G401.6 (cell line): ENCODE results near the gene DDX6.
A peak's percentile ranks its signal among the peaks of the same experiment; 100 is the strongest.
"Not testable (repeated sequence)": the region's sequence is repeated elsewhere in the genome, so short reads cannot be mapped to it uniquely, and the experiment has no call there.

Experiments
- FAIRE-seq: peaks from 2 replicates; lab custom pipeline; 2012; peaks lifted over from hg19 to GRCh38; lab: Jason Lieb, UNC

Gene DDX6

GRCh38 chr11:118790357-118791110, 430 bp downstream of the DDX6 start:
- no peak for FAIRE-seq

GRCh38 chr11:118789501-118790356, 1.2 kb downstream of the DDX6 start:
- FAIRE-seq = no peak

- no peak for FAIRE-seq
Observed at GRCh38 chr11:118786657-118787056, 4.3 kb downstream of the DDX6 start.

GRCh38 chr11:118785362-118785761, 5.6 kb downstream of the DDX6 start:
- no peak for FAIRE-seq

GRCh38 chr11:118783724-118784495, 7.1 kb downstream of the DDX6 start:
- FAIRE-seq = no peak

- not testable (repeated sequence) for FAIRE-seq
Observed at GRCh38 chr11:118783324-118783723, 7.6 kb downstream of the DDX6 start.

GRCh38 chr11:118778898-118779297, 12.1 kb downstream of the DDX6 start:
- no peak for FAIRE-seq

GRCh38 chr11:118774032-118774431, 16.9 kb downstream of the DDX6 start:
- FAIRE-seq = no peak

- FAIRE-seq = no peak
Observed at GRCh38 chr11:118771547-118772288, 19.2 kb downstream of the DDX6 start.

- no peak for FAIRE-seq
Observed at GRCh38 chr11:118768690-118769089, 22.3 kb downstream of the DDX6 start.

- FAIRE-seq = no peak
Observed at GRCh38 chr11:118766035-118766434, 24.9 kb downstream of the DDX6 start.

- FAIRE-seq = not testable (repeated sequence)
Observed at GRCh38 chr11:118765095-118765691, 25.8 kb downstream of the DDX6 start.

GRCh38 chr11:118763041-118763440, 27.9 kb downstream of the DDX6 start:
- FAIRE-seq = no peak

- FAIRE-seq = not testable (repeated sequence)
Observed at GRCh38 chr11:118761981-118762380, 29.0 kb downstream of the DDX6 start.

GRCh38 chr11:118757876-118758399, 33.0 kb downstream of the DDX6 start:
- FAIRE-seq = no peak

- no peak for FAIRE-seq
Observed at GRCh38 chr11:118752654-118753053, 38.3 kb downstream of the DDX6 start.

- no peak for FAIRE-seq
Observed at GRCh38 chr11:118749429-118749828, 41.5 kb downstream of the DDX6 start.

GRCh38 chr11:118748056-118748455, 42.9 kb downstream of the DDX6 start:
- no peak for FAIRE-seq

GRCh38 chr11:118746988-118747585, 43.9 kb downstream of the DDX6 start:
- FAIRE-seq = peak; percentile 28

GRCh38 chr11:118744046-118744445, 46.9 kb downstream of the DDX6 start:
- no peak for FAIRE-seq

GRCh38 chr11:118742304-118742703, 48.7 kb downstream of the DDX6 start:
- FAIRE-seq = no peak
